Astrocyte of the cerebellum (primary cell): ENCODE results near the gene AGAP1.

ENCODE experiments used
- DNase-seq: peaks from one replicate; pipeline ENCODE4 v3.0.0-alpha.2; 2011; ENCODE audit warnings: low read depth
- H3K4me3 ChIP-seq: 2 replicates; pipeline ENCODE4 v1.5.1; 2011; ENCODE audit warnings: mild to moderate bottlenecking, low read depth, low read length, moderate library complexity
- CTCF ChIP-seq: IDR thresholded peaks from 2 replicates; pipeline ENCODE4 v1.5.1; 2012; ENCODE audit warnings: low read length, low read depth, moderate library complexity, mild to moderate bottlenecking; ENCODE audit errors: missing control alignments
- in situ Hi-C: cut with HindIII; loops from 2 replicates; pipeline ENCODE4 v1.10.0; 2017; ENCODE audit warnings: low sequenced_read_pairs

Gene AGAP1

GRCh38 chr2:236093134-236093533 lies 599.3 kb downstream of the AGAP1 start:
- in situ Hi-C loops: no loop called here
- H3K4me3 ChIP-seq: no peak overlapping the region
- TF ChIP-seq CTCF: no peak
- no peak for DNase-seq

- no peak overlapping the region for H3K4me3 ChIP-seq
- in situ Hi-C loops: no loop called here
- TF ChIP-seq CTCF: no peak
- DNase-seq: no peak
Measured at GRCh38 chr2:236095504-236095903, 601.7 kb downstream of the AGAP1 start.

- in situ Hi-C loops: no loop called here
- H3K4me3 ChIP-seq: no peak overlapping the region
- DNase-seq: no peak
- TF ChIP-seq CTCF: no peak
Measured at GRCh38 chr2:236101311-236101950, 607.6 kb downstream of the AGAP1 start.

GRCh38 chr2:236102971-236103370 lies 609.1 kb downstream of the AGAP1 start:
- TF ChIP-seq CTCF: no peak
- in situ Hi-C loops: no loop called here
- DNase-seq: no peak
- no peak overlapping the region for H3K4me3 ChIP-seq

- no peak overlapping the region for H3K4me3 ChIP-seq
- no peak for TF ChIP-seq CTCF
- DNase-seq: no peak
- in situ Hi-C loops: no loop called here
Measured at GRCh38 chr2:236103981-236104380, 610.1 kb downstream of the AGAP1 start.

- in situ Hi-C loops: no loop called here
- no peak for DNase-seq
- TF ChIP-seq CTCF: no peak
- H3K4me3 ChIP-seq: no peak overlapping the region
Measured at GRCh38 chr2:236105955-236106607, 612.2 kb downstream of the AGAP1 start.
